HG03045 (cell line): ENCODE measurements around the gene CRACDL.

Experiments used
- ATAC-seq: cut with Tn5 transposase; IDR thresholded peaks from one replicate; pipeline ENCODE4 v1.9.1; 2021; ENCODE audit warnings: mild to moderate bottlenecking, moderate library complexity; ENCODE audit not compliant: unreplicated experiment

Gene CRACDL

DNA sequence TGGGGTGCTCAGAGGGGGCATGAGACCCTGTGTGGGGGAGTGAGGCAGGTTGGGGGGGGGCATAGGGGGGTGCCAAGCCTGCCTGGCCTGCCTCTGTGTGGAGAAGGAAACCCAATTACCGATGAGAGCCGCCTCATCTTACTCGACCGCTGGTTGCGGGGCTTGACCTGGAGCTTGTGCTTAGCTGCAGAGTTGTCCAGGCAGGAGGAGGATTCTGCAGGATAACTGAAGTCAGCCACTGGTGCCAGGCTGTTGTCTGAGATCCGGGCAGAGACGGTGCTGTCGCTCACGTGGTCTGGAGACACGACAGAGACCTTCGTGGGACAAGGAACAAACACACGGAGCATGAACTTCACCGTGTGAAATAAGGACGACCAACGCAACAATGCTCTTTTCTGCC, 109.2 kb downstream of the CRACDL start:
- ATAC-seq = no peak

DNA sequence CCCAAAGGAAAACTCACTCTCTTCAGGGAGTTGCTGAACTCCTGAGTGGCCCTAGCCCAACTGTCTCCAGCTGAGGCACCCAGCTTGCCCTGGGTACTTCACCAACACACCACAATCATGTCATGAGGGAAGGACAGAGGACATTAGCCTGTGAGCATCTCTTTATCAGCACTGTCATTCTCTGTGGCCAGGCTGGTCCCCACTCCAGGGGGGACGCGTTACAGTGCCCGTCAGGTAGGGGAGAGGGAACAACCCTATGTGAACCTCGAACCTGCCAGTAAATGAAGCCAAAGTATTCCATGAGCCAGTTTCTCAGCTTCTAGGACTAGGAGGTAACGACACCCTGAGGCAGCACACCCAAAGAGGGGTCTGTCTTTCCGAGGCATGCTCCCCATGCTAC, 110.2 kb downstream of the CRACDL start:
- no peak for ATAC-seq

DNA sequence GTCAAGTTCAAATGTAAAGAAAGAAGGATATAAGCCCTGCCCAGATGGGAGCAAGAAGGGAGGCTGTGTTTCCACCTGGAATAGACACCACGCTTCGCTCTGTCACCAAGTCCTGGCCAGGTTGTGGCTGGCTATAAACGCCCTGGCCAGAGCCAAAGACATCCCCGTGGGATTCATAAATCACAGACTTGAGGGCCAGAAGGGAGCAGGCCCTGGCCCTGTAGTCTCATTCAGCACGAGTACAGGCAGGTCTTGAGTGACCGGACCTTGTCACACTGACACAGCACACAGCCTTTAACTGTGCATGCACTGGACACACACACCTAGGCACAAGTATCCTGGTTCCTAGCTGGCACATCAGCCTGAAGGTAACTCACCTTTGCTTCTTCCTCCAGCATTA, 110.6 kb downstream of the CRACDL start:
- no peak for ATAC-seq

DNA sequence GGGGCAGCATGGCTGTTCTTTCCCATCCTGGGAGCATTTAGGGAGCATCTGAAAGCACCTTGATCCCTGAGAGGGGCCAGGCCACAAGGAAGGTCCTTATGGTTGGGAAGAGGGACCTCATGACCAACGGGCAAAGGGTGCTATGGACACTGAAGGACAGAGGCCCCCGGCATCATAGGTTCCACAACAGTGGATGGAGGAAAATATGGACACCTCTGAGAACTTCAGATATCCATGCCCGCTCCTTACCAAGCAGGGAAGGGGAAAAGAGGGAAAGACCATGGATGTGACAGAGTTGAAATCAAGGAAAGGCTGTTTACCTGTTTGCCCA, 111.0 kb downstream of the CRACDL start:
- no peak for ATAC-seq

DNA sequence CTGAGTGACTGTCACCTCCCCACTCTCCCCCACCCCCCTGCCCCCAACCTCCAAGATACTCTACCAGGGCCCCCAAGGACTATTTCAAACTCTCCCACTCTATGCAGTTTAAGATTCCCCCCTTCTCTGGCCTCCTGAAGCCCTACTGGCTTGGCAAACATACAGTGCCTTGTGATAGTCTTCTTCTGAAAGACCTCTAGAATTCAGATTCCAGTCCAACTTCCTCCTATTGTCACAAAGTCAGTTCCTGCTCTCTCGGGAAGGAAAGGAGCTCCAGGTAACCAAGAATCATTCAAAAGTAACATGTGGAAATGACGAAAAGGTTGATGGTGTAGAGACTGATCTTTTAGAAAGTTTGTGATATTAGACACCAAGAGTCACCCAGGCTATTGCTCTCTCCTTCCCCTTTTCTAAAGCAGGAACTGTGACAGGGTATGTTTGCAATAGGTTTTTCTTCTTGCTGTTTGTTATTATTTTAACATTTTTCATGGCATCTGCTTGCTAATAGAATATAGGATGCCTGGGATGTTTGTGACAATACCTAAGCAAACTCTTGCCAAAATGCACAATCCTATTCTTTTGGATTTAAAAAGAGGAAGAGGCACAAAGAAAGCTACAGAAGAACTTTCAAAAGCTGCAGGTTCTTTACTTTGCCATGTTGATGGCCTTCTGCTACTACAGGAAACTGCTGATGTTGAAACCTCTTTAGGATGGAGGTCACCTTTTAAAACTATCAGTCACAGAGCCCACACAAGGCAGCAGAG, 111.6 kb downstream of the CRACDL start:
- no peak for ATAC-seq

DNA sequence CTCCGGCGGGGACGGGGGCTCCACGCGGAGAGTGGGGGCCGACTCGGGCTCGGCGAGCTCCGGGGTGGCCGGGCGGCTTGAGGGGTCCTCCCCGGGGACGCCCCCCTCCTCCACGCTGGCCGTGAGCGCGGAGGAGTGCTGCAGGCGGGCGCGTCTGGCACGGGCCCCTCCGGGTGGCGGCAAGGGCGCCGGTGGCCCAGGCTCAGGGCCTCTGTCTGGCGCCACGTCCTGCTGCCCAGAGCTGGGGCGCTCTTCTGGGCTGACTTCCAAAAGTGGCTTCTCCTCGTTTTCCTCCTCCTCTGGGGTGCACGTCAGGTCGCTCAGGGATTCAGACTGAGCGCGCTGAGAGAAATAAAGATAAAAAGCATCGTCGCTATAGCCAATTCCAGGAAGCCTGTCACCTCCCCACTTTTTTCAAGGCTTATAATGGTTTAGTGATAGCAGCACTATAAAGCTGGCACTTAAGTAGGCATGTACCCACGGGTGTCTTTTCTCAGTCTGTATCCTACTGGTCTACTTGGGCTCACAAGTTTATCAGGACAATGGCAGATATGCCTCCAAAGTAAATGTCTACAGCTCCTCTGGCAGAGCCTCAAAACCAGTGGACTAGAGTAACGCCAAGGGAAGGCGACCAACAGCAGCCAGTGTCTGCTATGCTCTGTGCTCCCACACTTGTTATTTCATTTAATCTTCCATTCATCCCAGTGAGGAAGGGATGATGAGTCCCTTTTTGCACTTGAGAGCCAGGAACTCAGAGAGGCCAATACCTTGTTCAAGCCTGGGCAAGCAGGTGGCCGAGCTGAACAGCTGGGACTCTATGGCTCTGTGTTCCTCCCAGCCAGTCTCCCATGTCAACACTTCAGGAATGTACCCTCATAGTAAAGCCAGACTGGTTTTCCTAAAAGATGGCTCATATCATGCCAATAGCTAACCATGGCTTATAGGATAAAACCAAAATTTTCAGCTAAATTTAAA, 112.5 kb downstream of the CRACDL start:
- no peak for ATAC-seq

DNA sequence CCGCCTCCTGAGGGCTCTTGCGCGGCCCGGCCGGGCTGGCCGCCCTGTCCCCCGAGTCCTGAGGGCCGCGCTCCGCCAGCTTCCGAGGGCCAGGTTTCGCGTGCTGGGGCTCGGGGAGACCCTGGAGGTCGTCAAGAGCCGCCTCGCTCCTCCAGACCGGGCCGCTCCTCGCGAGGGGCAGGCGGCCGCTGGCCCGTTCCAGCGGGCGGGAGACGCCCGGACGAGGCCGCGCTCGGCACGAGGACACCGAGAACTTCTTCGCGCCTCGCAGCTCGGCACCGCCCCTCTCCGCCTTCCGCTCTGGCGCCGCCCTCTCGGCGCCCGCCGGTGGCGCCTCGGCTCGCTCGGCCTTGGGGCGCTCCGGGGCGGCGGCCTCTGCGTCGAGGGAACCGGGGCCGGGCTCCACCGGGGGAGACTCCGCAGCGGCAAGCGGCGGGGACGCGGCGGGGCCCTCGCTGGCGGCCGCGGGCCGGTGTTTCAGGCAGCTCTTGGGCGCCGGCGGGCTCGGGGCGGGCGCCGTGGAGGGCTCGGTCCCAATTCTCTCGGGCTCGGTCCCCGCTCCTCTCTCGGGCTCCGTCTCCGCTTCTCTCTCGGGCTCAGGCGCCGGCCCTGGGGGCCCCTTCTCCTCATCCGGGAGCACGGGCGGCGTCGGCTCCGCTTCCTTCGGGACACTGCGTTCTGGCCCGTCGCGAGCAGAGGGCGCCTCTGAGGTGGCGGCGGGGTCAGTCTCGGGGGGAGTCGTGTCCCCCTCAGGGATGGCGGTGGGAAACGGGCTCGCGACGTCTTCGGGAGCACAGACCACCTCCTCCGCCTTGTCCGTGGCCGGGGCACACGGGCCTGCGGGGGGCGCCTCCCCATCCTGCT, 113.5 kb downstream of the CRACDL start:
- no peak for ATAC-seq

DNA sequence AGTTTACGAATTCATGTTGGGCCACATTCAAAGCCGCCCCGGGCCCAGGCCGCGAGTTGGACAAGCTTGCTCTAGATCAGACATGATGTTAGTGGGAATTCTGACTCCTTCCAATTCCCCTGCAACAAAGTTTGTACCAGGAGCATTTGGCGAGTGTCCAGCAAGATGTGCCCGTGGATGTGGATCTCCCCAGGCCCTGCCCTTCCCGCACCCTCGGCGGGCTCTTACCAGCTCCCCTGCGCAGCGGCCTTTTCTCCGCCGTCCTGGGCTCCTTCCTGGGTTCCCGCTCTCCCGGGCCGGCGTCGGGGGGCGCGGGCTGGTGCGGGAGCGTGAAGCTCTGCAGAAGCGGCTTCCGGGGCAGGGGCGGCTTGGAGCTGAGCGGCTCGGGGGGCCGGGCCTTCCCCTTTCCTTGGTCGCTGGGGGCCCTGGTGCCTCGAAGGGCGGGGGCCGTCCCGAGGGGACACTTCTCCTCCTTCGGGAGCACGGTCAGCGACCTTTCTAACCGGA, 114.3 kb downstream of the CRACDL start:
- ATAC-seq = no peak

DNA sequence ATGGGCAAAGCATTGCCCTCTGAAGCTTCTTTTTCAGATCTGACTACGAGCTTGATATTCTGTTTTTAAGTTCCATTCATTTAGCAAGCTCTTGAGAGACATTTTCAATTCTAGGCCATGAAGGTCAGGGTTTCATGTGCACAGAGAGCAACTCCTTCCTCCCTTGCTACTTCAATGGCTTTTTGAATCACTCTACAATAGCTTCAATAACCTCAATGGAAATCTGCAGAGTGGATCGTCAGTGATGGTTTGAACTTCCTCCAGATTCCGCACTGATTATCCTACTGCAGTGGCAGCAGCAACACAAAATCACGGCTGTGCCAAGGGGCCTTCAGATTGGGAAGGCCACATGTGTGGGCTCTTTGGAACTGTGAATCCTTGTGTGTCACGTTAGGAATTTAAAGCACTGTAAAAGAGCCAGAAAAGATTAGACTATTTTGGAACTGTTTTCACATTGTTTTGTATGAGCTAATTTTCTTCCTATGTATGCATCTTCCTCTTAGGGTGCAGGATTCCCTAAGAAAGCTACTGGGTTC, 116.7 kb downstream of the CRACDL start:
- no peak for ATAC-seq

DNA sequence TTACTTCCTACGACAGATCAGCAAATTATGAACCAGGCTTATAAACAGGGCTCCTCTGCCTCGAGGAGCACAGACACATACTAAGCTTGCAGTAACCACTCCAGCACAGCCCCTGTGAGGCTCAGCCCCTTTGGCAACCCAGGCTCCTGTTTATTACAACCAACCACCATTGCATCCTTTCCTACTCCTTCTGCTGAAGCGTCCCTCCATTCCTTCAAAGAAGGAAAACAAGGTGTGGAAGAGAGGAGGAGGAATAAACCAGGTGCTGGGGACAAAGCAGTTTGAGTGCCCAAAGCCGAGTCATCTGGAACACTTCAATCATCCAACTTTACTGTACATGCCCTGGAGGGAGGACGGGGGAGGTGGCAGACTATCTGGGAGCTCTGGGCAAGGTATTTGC, 117.9 kb downstream of the CRACDL start:
- no peak for ATAC-seq

DNA sequence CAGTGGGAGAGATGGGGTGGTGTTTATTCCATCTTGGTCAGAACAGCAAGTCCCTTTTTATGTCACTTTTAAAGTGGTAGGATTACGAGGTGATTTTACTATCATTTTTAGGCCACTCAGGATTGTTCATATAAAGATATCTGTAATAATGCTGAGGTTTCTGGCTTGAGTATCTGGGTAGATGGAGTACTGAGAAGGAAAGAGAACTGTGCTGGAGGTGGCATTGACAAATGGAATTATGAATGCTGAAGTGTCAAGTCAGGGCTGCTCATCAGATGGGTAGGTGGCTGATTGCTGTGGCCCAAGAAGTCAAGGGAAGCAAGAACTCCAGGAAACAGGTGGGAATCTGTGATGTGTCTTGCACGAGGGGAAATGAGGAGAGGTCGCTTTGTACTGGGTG, 119.7 kb downstream of the CRACDL start:
- no peak for ATAC-seq

DNA sequence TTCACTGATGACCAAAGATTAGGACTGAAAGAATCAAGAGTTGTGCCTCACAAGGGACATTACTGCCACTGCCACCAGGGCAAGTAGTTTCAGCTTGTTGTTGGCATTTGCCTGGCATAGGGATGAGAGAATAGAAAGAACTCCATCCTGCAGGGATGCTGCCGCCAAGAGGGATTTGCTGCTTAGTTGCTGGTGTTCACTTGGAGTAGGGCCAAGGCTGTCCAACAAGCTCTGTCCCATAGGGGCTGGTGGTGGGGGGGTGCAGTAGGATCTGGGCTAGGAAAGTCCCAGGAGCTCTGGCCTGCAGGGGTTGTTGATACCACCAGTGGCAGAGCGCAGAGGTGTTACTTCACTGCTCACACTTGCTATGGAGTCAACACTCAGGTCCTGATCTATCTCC, 120.2 kb downstream of the CRACDL start:
- ATAC-seq = no peak

DNA sequence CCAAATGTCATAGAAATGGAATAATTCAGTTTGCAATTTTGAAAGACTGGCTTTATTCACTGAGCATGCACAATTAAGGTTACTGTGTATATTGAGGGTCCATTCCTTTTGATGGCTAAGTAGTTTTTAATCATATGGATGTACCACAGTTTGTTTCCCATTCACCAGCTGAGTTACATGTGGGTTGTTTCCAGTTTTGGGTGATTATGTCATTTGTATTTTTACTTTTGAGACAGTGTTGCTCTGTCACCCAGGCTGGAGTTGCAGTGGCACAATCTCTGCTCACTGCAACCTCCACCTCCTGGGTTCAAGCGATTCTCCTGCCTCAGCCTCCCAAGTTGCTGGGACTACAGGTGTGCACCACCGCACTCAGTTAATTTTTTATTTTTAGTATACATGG, 124.3 kb downstream of the CRACDL start:
- no peak for ATAC-seq

DNA sequence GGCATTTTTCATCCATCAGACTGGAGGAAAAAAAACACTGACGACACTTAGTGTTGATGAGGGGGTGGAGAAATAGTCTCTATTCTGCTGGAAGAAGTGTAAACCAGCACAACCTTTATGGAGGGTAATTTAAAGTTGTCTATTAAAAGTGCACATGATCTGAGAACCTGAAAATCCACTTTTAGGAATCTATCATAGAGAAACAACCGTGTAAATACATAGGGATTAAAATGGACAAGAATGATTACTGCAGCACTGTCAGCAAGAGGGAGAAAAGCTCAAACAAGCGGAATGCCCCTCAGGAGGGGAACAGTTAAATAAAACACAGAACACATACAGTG, 125.5 kb downstream of the CRACDL start:
- ATAC-seq = no peak

DNA sequence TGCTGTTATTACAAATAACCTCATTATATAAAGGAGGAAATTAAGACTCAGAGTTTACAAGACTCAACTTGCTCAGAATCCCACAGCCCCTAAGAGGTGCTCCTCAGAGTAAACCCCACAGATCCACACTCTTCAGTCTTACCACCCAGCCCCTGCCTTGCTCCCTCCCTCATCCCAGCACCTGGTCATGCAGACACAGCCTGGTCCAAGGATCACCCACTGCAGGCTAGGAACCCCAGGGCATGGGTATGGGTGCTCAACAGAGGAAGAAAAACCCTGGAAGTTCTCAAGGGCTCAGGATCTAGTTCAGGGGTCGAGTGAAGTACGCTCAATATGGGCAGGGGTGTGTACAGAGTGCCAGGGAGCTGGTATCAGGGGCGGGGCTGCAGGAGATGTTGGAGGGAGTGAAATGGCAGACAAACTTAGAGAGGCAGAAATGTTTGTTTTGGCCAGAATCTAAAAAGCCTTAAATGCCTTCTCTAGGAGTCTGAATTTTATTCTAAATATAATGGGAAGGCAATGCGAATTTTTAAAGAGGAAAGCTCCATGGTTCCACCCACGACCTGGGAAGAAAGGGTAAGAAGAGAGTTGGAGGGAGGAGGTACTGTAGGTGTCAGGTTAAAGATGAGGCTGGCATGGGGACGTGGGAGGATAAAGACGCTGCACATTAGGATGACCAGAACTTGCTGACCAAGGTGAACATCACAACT, 126.0 kb downstream of the CRACDL start:
- no peak for ATAC-seq

DNA sequence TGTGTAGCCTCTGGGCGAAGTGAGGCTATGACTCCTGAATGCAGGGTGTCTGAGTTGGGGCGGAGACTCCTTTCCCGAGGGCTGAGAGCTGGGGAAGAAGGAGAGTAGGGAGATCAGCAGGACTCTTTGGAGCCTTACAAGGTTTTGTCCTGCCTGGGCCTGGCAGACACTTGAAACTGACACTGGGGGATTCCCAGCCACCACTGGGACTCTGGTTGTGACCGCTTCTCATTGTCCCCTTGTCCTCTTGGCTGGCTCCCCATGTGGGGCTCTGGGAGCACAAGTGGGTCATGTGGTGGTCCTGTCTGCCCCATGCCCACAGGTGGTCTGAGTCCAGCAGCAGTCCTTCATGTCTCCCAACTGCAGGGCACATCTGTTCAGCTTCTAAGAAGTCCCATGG, 126.9 kb downstream of the CRACDL start:
- no peak for ATAC-seq

DNA sequence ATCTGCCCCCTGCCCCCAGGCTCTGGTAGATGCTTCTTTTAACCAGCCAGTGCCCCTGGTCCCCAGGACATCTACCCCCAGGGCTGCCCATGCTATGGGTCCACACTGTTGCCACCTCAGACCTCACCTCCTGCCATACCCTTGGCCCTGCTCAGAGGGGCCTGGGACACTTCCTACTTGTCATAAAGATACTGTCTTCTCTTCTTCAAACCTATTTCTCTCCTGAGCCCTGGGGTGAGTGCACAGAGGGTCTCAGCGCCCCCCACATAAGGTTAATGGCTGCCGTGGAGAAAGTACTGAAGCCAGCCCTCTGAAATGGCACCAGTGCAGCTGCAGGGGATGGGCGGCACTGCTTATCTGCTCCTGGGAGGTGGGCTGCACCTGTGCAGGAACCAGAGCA, 127.5 kb downstream of the CRACDL start:
- no peak for ATAC-seq

DNA sequence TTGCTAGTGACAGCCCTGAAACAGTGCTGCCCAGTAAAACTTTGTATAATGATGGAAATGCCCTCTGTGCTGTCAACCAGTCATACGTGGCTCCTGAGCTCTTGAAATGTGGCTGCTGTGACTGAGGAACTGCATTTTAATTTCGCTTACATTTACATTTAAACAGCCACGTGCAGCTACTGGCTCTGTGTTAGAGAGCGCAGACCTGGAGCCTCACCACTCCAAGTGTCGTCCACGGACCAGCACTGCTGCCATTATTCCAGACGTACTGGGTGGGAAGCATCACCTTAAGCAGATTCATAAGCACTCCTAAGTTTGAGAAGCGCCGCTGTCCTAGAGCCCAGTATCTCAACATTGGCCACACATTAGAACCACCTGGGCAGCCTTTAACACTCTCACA, 128.1 kb downstream of the CRACDL start:
- ATAC-seq = no peak

DNA sequence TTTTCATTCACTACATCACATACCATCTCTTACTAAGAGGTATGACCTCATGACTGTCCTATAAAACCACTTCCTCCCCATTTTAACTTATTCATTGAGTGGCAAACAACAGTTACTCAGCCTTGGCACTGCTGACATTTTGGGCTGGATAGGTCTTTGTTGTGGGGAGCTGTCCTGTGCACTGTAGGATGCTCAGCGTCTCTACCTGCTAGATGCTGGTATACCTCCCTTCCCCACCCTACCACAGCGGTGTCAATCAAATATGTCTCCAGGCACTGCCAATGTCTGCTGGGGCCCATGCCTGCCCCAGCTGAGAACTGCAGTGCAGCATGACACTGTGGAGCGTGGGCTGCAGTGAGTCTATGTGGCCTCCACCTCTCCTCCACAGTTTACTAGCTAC, 128.8 kb downstream of the CRACDL start:
- ATAC-seq = no peak

DNA sequence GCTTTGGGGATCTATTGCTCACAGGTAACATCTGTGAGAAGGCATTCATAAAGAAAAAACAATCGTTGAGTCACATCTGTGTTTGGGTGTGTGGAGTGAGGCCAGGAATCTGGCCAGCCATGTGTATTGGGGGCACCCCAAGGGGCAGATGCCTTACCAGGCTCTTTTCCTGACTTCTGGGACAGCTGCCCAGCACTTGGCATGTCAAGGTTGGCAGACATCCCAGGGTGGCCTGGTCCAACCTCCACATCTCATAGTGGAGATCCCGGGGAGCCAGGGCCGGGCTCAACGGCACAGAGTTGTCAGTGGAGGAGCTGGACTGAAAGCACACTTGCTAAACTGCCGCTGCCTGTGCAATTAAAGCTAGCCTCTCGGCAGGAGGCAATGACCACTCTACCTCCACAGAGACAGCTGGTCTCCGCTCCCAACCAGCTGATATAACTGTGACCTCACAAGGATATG, 129.8 kb downstream of the CRACDL start:
- ATAC-seq = no peak
